AG10803 (cell line): ENCODE measurements around the gene C11orf58.

Experiments
- DNase-seq: peaks from one replicate; pipeline ENCODE4 v3.0.0; 2010; ENCODE audit warnings: low read depth
- H3K4me3 ChIP-seq: 2 replicates; pipeline ENCODE4 v1.5.1; 2011; ENCODE audit warnings: mild to moderate bottlenecking, low read length, control low read depth
- CTCF ChIP-seq: conservative IDR thresholded peaks from 2 replicates; pipeline ENCODE4 v1.5.1; 2011; ENCODE audit warnings: mild to moderate bottlenecking, low read length, control low read depth, inconsistent platforms

C11orf58 gene

DNA sequence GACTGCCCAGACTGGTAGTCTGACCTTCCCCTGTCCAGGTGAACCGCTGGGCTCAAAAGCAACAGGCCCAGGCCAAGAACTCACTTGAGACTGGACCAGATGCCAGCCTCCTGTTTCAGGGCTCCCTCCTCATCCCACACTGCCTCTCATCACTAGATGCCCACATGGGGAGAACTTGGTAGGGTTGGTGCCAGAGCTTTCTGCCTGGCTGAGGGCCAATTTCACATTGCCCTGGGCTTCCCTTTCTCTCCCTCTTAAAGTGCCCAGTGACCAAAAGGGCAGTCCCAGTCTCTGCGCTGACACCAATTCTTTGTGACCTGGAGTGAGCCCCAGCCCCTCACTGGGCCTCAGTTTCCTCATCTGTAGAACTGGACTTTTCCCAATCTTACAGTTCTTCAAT lies 41.7 kb downstream of the C11orf58 start:
- TF ChIP-seq CTCF, result no peak
- H3K4me3 ChIP-seq, result no peak overlapping the region

GRCh38 chr11:16780698-16781550 lies 42.5 kb downstream of the C11orf58 start:
- no peak overlapping the region for H3K4me3 ChIP-seq
- no peak for TF ChIP-seq CTCF
- DNase-seq, result no peak

More for the DNA sequence above, 41.7 kb downstream of the C11orf58 start:
- no peak for DNase-seq

DNA sequence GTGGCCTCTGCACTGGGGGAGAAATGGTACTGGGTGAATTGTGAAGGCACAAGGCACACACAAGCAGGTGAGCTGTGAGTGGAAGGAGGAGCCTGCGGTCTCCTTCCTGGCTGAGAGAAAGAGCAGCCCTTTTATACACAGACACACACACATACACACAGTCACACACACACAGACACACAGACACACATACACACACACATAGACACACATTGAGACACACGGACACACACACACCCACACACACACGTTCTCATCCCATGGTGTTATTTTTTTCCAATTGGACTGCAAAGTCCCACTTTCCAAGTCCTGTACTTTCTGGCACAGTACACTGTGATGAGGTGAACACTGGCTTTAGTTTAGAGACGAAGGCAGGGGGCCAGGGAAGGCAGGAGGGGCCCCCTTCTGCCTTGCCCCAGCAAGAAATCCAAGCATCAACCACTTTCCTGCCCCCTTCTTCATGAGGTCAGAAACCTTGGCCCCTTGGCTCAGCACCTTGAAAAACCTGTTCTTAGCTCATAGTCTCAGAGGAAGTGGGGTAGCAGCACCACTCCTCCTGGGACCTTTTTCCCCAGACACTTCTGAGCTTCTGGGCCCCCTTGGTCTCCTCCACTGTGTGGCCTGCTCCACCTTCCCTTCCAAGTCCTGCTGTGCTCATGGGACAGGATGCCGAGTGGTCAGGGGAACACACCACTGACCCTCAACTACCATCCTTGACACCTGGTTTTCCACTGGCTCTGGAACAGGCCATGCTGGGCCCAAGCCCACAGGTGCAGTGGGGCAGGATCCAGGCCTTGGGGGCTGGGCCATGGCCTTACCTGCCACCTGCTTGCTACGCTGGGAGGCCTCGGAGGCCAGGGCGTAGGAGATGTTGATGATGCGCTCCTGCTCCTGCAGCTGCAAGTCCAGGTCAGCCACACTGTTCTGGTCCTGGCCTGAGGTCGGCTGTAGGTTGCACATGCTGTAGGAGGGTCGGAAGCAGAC lies 43.8 kb downstream of the C11orf58 start:
- TF ChIP-seq CTCF, result no peak
- H3K4me3 ChIP-seq, result no peak overlapping the region
- no peak for DNase-seq

GRCh38 chr11:16783321-16783801 lies 44.9 kb downstream of the C11orf58 start:
- DNase-seq, result no peak
- TF ChIP-seq CTCF, result no peak
- H3K4me3 ChIP-seq, result no peak overlapping the region

- no peak for DNase-seq
These were observed 45.6 kb downstream of the C11orf58 start for GRCh38 chr11:16784097-16784496.

DNA sequence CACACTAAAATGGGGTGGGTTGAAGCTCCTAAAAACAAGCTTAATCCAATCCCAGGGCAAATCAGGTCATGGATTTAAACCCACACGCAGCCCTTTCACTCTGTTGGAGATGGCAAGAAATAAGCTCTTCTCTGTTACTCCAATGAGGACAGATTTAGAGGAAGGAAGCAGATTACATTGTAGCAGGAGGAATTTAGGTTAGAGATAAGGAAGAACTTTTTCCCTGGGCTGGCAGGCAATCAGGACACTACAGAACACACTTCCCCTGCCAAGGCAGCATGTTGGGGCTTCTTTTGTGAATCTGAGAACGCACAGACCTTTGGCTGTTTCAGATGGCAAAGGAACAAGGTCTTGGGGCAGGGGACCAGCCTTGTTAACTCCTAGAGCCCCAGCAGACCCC lies 46.2 kb downstream of the C11orf58 start:
- no peak overlapping the region for H3K4me3 ChIP-seq
- no peak for TF ChIP-seq CTCF
- no peak for DNase-seq

More at GRCh38 chr11:16784097-16784496, 45.6 kb downstream of the C11orf58 start:
- no peak overlapping the region for H3K4me3 ChIP-seq
- no peak for TF ChIP-seq CTCF
